Epithelial cell of proximal tubule (primary cell): ENCODE measurements around the gene WDR33. TPM values are rescaled to one million over a fixed set of nuclear protein-coding genes. Genes with fewer than 3 reads are reported as not detected.

Experiments
- DNase-seq: peaks from one replicate; pipeline ENCODE4 v3.0.0-alpha.2; 2011; ENCODE audit warnings: low read depth
- H3K4me3 ChIP-seq: 2 replicates; pipeline ENCODE4 v1.5.1; 2011; ENCODE audit warnings: low read depth, mild to moderate bottlenecking, low read length
- CTCF ChIP-seq: conservative IDR thresholded peaks from 2 replicates; pipeline ENCODE4 v1.5.1; 2012; ENCODE audit warnings: low read depth, mild to moderate bottlenecking, low read length
- total RNA-seq: library from RNA; depleted of rRNA; stranded (reverse); fragments of >200 nt; gene quantifications from 2 replicates; pipeline ENCODE4 v1.2.3, GENCODE V29; 2015

WDR33 gene
- total RNA-seq, 1 donor from 2014 or later = 12.3 TPM

- H3K4me3 ChIP-seq = peak within 1 kb of the TSS; percentile 54
- peak; percentile 18 for TF ChIP-seq CTCF
- no peak for DNase-seq
Observed at GRCh38 chr2:127675331-127676261, 135.4 kb downstream of the WDR33 start, which contains the start of gene LIMS2. Gene LIMS2 (minus strand): TSS chr2:127675530. CDS start chr2:127675024, 506 bp downstream.

- no peak for DNase-seq
- H3K4me3 ChIP-seq = peak overlapping the region; percentile 37
- TF ChIP-seq CTCF = no peak
Observed at GRCh38 chr2:127674241-127675209, 136.4 kb downstream of the WDR33 start.

- H3K4me3 ChIP-seq = no peak overlapping the region
- DNase-seq = no peak
- no peak for TF ChIP-seq CTCF
Observed at GRCh38 chr2:127673291-127674069, 137.5 kb downstream of the WDR33 start.

GRCh38 chr2:127672341-127673224 lies 138.4 kb downstream of the WDR33 start:
- no peak for TF ChIP-seq CTCF
- DNase-seq = no peak
- no peak overlapping the region for H3K4me3 ChIP-seq

- H3K4me3 ChIP-seq = no peak overlapping the region
- no peak for TF ChIP-seq CTCF
- DNase-seq = no peak
Observed at GRCh38 chr2:127671557-127672302, 139.2 kb downstream of the WDR33 start.
